Mesendoderm (in vitro differentiated cells): ENCODE measurements around the gene PLEKHH2. TPM values are rescaled to one million over a fixed set of nuclear protein-coding genes. Genes with fewer than 3 reads are reported as not detected.

Source experiments
- DNase-seq: peaks from one replicate; pipeline ENCODE4 v3.0.0; 2013
- H2AK5ac ChIP-seq: 2 replicates; pipeline ENCODE4 v1.6.1; 2013; ENCODE audit warnings: low read length, inconsistent platforms
- H2BK120ac ChIP-seq: 2 replicates; pipeline ENCODE4 v1.6.1; 2013; ENCODE audit warnings: low read depth, mild to moderate bottlenecking, low read length, moderate library complexity, mixed read lengths
- H2BK15ac ChIP-seq: replicated peaks from 2 replicates; pipeline ENCODE4 v1.6.1; 2013; ENCODE audit warnings: low read depth, mild to moderate bottlenecking, moderate library complexity
- H2BK5ac ChIP-seq: 2 replicates; pipeline ENCODE4 v1.6.1; 2013; ENCODE audit warnings: low read length, inconsistent platforms
- H3K18ac ChIP-seq: 2 replicates; pipeline ENCODE4 v1.6.1; 2013; ENCODE audit warnings: mild to moderate bottlenecking, low read length, mixed read lengths
- H3K23ac ChIP-seq: one replicate; pipeline ENCODE4 v1.6.1; 2013; ENCODE audit warnings: low read length
- H3K27ac ChIP-seq: 2 replicates; pipeline ENCODE4 v1.5.1; 2013; ENCODE audit warnings: low read depth, mild to moderate bottlenecking, inconsistent platforms, low read length, moderate library complexity
- H3K27me3 ChIP-seq: 2 replicates; pipeline ENCODE4 v1.6.1; 2013; ENCODE audit warnings: low read length, control low read depth, mild to moderate bottlenecking, inconsistent platforms; ENCODE audit not compliant: insufficient read depth, poor library complexity
- H3K36me3 ChIP-seq: 2 replicates; pipeline ENCODE4 v1.6.1; 2013; ENCODE audit warnings: low read length, inconsistent platforms; ENCODE audit not compliant: control insufficient read depth, insufficient read depth
- H3K4ac ChIP-seq: one replicate; pipeline ENCODE4 v1.6.1; 2013; ENCODE audit warnings: low read depth, mild to moderate bottlenecking, low read length, moderate library complexity
- H3K4me1 ChIP-seq: 2 replicates; pipeline ENCODE4 v1.6.1; 2013; ENCODE audit warnings: low read depth, low read length, inconsistent platforms; ENCODE audit not compliant: control insufficient read depth
- H3K4me2 ChIP-seq: 2 replicates; pipeline ENCODE4 v1.6.1; 2013; ENCODE audit warnings: low read length
- H3K4me3 ChIP-seq: 2 replicates; pipeline ENCODE4 v1.5.1; 2013; ENCODE audit warnings: mild to moderate bottlenecking, low read length
- H3K56ac ChIP-seq: one replicate; pipeline ENCODE4 v1.6.1; 2013; ENCODE audit warnings: low read length
- H3K79me1 ChIP-seq: 2 replicates; pipeline ENCODE4 v1.6.1; 2013; ENCODE audit warnings: low read length, inconsistent platforms
- H3K79me2 ChIP-seq: 2 replicates; pipeline ENCODE4 v1.6.1; 2013; ENCODE audit warnings: mild to moderate bottlenecking, low read length; ENCODE audit not compliant: control insufficient read depth, insufficient read depth
- H3K9ac ChIP-seq: 2 replicates; pipeline ENCODE4 v1.6.1; 2013; ENCODE audit warnings: low read length, inconsistent platforms
- H4K5ac ChIP-seq: one replicate; pipeline ENCODE4 v1.6.1; 2013; ENCODE audit warnings: low read length
- H4K8ac ChIP-seq: one replicate; pipeline ENCODE4 v1.6.1; 2013; ENCODE audit warnings: low read depth, mild to moderate bottlenecking, control low read depth, low read length, moderate library complexity
- WGBS: extraction: QIAGEN DNeasy Blood & Tissue Kit; methylation state at CpG from one replicate; pipeline ENCODE4 v1.1.7; 2013; ENCODE audit warnings: low lambda C conversion rate, missing lambda C conversion rate; ENCODE audit not compliant: insufficient coverage; ENCODE audit errors: extremely low coverage; 5-methylcytosine and 5-hydroxymethylcytosine counted together
- polyA plus RNA-seq, 2 experiments: library from polyadenylated mRNA; stranded (reverse); fragments of 200-250 nt; gene quantifications; one replicate each; pipeline ENCODE4 v1.2.3, GENCODE V29; 2013

Gene PLEKHH2
- 2.0 TPM for polyA plus RNA-seq (2013, experiment 1 of 2)
- 2.1 TPM for polyA plus RNA-seq (2013, experiment 2 of 2)

- Histone ChIP-seq H3K18ac (peak within 1 kb of the TSS; percentile 13), H2BK5ac (no peak within 1 kb of the TSS), H3K79me2 (no peaks in the 10 kb centered on the region), H4K5ac (no peak within 1 kb of the TSS), H3K4me3 (peak within 1 kb of the TSS; percentile 60), H2BK15ac (no peak within 1 kb of the TSS), H2BK120ac (no peak within 1 kb of the TSS), H4K8ac (no peak within 1 kb of the TSS), H3K79me1 (no peaks in the 10 kb centered on the region), H3K4me1 (peaks cover 4% of the 10 kb centered on the region), H3K4me2 (peak within 1 kb of the TSS; percentile 96), H2AK5ac (no peak within 1 kb of the TSS), H3K36me3 (no peaks in the 10 kb centered on the region), H3K27ac (no peak within 1 kb of the TSS), H3K4ac (no peak within 1 kb of the TSS), H3K23ac (peak within 1 kb of the TSS; percentile 89), H3K56ac (peak within 1 kb of the TSS; percentile 84), H3K27me3 (no peaks in the 10 kb centered on the region), H3K9ac (peak within 1 kb of the TSS; percentile 67)
- DNase-seq = peak; percentile 88
- WGBS = no CpG with 5 or more reads among the region's 75 CpGs
Measured at GRCh38 chr2:43637030-43637803, at the start of gene PLEKHH2. Gene PLEKHH2 (plus strand): TSS chr2:43637260. CDS start chr2:43644674, 7,414 bp downstream.

- no peak overlapping the region for H3K56ac ChIP-seq
- H3K36me3 ChIP-seq = no peaks in the 10 kb centered on the region
- no peak overlapping the region for H4K8ac ChIP-seq
- H2BK5ac ChIP-seq = no peak overlapping the region
- H3K79me1 ChIP-seq = peaks cover 5% of the 10 kb centered on the region
- H3K23ac ChIP-seq = no peak overlapping the region
- no peak overlapping the region for H2BK120ac ChIP-seq
- no peak overlapping the region for H2AK5ac ChIP-seq
- H3K4me2 ChIP-seq = no peak overlapping the region
- H3K79me2 ChIP-seq = peaks cover 8% of the 10 kb centered on the region
- H3K9ac ChIP-seq = no peak overlapping the region
- no peak overlapping the region for H3K27ac ChIP-seq
- H3K18ac ChIP-seq = no peak overlapping the region
- H2BK15ac ChIP-seq = no peak overlapping the region
- DNase-seq = no peak
- H3K27me3 ChIP-seq = no peaks in the 10 kb centered on the region
- no peak overlapping the region for H3K4me3 ChIP-seq
- no peak overlapping the region for H4K5ac ChIP-seq
- no peaks in the 10 kb centered on the region for H3K4me1 ChIP-seq
- H3K4ac ChIP-seq = no peak overlapping the region
Measured at GRCh38 chr2:43592443-43592842, 44.6 kb upstream of the PLEKHH2 start.

- H3K4me2 ChIP-seq = no peak overlapping the region
- no peak overlapping the region for H3K27ac ChIP-seq
- H2AK5ac ChIP-seq = no peak overlapping the region
- no peak overlapping the region for H3K9ac ChIP-seq
- no peak overlapping the region for H3K56ac ChIP-seq
- no peak for DNase-seq
- no peak overlapping the region for H3K18ac ChIP-seq
- no peak overlapping the region for H4K5ac ChIP-seq
- no CpG with 5 or more reads among the region's 3 CpGs for WGBS
- H2BK15ac ChIP-seq = no peak overlapping the region
- no peak overlapping the region for H3K23ac ChIP-seq
- no peaks in the 10 kb centered on the region for H3K36me3 ChIP-seq
- H3K79me1 ChIP-seq = peaks cover 5% of the 10 kb centered on the region
- H3K4me3 ChIP-seq = no peak overlapping the region
- H3K4me1 ChIP-seq = no peaks in the 10 kb centered on the region
- no peak overlapping the region for H2BK120ac ChIP-seq
- no peak overlapping the region for H3K4ac ChIP-seq
- no peaks in the 10 kb centered on the region for H3K27me3 ChIP-seq
- H3K79me2 ChIP-seq = peaks cover 8% of the 10 kb centered on the region
- no peak overlapping the region for H4K8ac ChIP-seq
- H2BK5ac ChIP-seq = no peak overlapping the region
Measured at GRCh38 chr2:43593254-43593653, 43.8 kb upstream of the PLEKHH2 start.

- Histone ChIP-seq H3K4me3 (no peak overlapping the region), H3K4me2 (peak overlapping the region; percentile 88), H4K5ac (no peak overlapping the region), H2BK5ac (no peak overlapping the region), H2AK5ac (no peak overlapping the region), H3K27ac (no peak overlapping the region), H3K18ac (no peak overlapping the region), H3K9ac (no peak overlapping the region), H3K56ac (no peak overlapping the region), H3K79me1 (peaks cover 5% of the 10 kb centered on the region), H3K4ac (no peak overlapping the region), H3K36me3 (no peaks in the 10 kb centered on the region), H3K27me3 (no peaks in the 10 kb centered on the region), H2BK15ac (no peak overlapping the region), H2BK120ac (no peak overlapping the region), H4K8ac (no peak overlapping the region), H3K23ac (no peak overlapping the region), H3K79me2 (peaks cover 8% of the 10 kb centered on the region), H3K4me1 (no peaks in the 10 kb centered on the region)
- no peak for DNase-seq
- 100% methylated on average over 2 of the region's 3 CpGs for WGBS
Measured at GRCh38 chr2:43594875-43595274, 42.2 kb upstream of the PLEKHH2 start.

GRCh38 chr2:43595603-43596412, 41.3 kb upstream of the PLEKHH2 start, which contains the start of gene THADA:
Gene THADA (minus strand): TSS chr2:43596038. CDS start chr2:43592392, 3,646 bp downstream.
- no CpG with 5 or more reads among the region's 52 CpGs for WGBS
- Histone ChIP-seq H3K4ac (peak within 1 kb of the TSS; percentile 84), H4K5ac (peak within 1 kb of the TSS; percentile 71), H3K79me1 (peaks cover 5% of the 10 kb centered on the region), H3K9ac (peak within 1 kb of the TSS; percentile 82), H3K18ac (peak within 1 kb of the TSS; percentile 62), H2BK15ac (no peak within 1 kb of the TSS), H3K27ac (peak within 1 kb of the TSS; percentile 39), H3K4me3 (peak within 1 kb of the TSS; percentile 81), H3K23ac (peak within 1 kb of the TSS; percentile 89), H2BK5ac (no peak within 1 kb of the TSS), H3K79me2 (peaks cover 8% of the 10 kb centered on the region), H2AK5ac (no peak within 1 kb of the TSS), H2BK120ac (no peak within 1 kb of the TSS), H4K8ac (peak within 1 kb of the TSS; percentile 82), H3K27me3 (no peaks in the 10 kb centered on the region), H3K4me2 (peak within 1 kb of the TSS; percentile 88), H3K56ac (peak within 1 kb of the TSS; percentile 98), H3K4me1 (no peaks in the 10 kb centered on the region), H3K36me3 (no peaks in the 10 kb centered on the region)
- peak; percentile 99 for DNase-seq
